ENCODE data around the gene SLC26A4.

The SLC26A4 gene

GRCh38 chr7:107697321-107698049, 36.9 kb downstream of the SLC26A4 start:
- DNase-seq: no peak

DNA sequence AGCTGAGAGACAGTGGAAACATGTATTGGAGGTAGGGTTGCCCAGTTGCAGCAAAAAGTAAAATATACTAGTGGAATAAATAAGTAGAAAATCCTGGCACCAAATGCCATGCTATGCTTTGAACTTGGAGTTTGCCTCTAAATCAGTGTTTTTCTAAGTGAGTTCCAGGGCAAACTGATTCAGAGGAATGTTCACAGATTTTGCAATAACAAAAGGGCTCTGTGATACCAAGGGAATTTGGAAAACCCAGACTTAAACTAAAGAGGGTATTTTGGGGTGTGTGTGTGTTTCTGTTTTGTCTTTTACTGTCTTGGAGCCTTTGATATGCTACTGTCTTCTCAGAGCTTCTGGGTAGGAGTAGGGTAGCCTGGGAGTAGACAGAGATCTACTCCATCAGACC, 39.9 kb downstream of the SLC26A4 start:
- no peak for DNase-seq

DNA sequence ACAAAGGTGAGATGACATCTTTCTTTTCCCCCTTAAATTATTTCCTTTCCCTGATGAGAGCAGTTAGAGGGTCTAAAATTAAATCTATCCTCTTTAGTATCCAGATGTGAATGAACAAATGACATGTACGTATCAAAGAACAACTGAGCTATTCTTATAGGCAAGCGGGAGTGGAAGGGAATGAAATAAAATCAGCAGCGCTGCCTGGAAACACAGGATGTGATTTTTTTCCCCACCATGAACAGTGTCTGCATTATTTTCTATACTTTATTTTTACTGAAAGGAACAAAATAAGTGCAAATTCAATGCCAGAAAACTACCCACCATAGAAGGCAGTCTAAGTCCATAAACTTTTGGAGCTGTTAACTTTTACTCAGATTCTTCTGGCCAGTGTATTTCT, 40.6 kb downstream of the SLC26A4 start:
- no peak for DNase-seq

GRCh38 chr7:107703219-107703618, 42.6 kb downstream of the SLC26A4 start:
- no peak for DNase-seq

- no peak for DNase-seq
Measured at GRCh38 chr7:107703872-107704271, 43.2 kb downstream of the SLC26A4 start.

- no peak for DNase-seq
Measured at GRCh38 chr7:107708956-107709355, 48.3 kb downstream of the SLC26A4 start.

DNA sequence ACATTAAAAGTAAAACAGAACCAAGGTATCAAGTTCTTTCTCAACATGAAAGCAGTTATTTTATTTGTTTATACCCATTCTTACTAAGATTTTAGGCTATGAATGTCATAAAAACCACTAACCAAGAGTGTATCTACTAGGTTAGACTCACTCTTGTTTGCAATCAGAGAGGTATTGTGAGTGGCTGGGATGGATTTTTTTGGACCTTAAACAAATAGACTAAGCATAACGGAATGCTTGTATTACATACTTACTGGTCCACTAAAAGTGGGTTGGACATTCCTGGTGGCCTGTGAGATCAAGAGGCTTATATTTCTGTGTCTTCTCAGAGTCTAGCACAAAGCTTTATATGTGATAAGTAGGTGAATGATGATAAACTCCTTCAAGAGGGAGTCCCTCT, 50.7 kb downstream of the SLC26A4 start:
- DNase-seq: no peak

- peak; percentile 13 for DNase-seq
Measured at GRCh38 chr7:107712025-107712424, 51.4 kb downstream of the SLC26A4 start.

DNA sequence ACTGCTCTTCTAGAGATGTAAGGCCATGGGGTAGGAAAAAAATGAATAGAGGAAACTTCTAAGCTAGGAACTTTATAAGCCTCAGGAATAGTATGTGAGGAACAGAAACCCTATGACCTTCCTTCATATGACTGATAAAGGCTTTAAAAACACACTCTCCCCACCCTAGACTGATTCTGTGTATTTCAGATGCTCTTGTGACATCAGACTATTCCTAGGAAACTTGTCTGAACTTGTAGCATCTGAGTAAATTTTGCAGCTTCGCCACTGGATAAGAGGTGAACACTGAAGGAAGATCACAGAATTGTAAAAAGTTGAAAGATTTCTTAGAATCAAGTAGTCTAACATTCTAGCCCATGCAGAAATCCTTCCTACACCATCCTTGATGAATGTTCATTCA, 52.3 kb downstream of the SLC26A4 start:
- DNase-seq: no peak

DNA sequence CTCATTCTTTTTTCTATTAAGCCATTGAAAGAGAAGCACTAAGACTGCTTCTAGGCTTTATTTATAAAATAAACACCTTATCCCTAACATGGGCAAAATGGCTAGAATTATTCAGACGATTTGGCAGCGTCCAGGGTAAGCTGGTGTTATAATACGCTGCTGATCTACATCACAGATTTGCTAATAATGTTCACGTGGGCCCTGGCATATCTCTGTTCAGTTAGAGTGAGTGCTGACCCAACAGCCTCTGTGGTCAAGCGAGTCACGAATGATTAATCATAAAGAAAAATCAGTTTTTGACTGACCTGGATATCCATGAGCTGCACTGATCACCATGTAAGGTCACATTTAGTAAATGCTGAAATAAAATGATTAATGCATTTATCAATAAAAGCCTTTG, 54.9 kb downstream of the SLC26A4 start:
- no peak for DNase-seq

DNA sequence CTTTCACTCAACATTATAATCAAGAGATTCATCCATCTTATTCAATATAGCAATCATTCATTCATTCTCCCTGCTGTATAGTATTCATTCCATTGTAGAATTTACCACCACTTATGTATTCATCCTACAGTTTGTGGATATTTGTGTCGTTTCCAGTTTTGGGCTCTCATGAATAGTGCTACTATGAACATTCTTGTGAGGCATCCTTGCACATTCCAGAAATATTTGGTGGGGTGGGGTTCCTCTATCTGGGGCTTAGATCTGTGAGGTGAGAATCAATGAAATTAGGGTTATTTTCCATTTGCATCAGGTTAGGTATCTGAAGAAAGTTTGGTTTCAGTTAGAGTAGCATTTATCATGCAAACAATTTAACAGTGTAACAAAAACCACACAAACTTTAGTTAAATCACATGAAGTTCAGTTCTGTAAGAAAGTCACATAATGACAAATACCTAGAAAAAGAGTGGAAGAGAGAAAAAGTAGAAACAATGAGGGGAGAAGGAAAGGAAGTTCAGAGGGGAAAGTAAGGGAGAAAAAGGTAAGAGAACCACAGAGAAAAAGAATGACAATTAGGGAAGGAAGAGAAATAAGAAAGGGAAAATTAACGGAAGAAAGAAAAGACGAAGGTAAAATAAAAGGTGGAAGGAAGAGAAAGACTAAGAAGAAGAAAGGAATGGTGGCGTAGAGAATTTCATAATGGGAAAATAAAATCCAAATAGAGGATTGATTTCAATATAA, 58.0 kb downstream of the SLC26A4 start:
- no peak for DNase-seq

- DNase-seq: no peak
Measured at GRCh38 chr7:107721286-107721685, 60.7 kb downstream of the SLC26A4 start.

- no peak for DNase-seq
Measured at GRCh38 chr7:107723255-107723654, 62.6 kb downstream of the SLC26A4 start.

- peak; percentile 4 for DNase-seq
Measured at GRCh38 chr7:107725138-107725740, 64.6 kb downstream of the SLC26A4 start.

DNA sequence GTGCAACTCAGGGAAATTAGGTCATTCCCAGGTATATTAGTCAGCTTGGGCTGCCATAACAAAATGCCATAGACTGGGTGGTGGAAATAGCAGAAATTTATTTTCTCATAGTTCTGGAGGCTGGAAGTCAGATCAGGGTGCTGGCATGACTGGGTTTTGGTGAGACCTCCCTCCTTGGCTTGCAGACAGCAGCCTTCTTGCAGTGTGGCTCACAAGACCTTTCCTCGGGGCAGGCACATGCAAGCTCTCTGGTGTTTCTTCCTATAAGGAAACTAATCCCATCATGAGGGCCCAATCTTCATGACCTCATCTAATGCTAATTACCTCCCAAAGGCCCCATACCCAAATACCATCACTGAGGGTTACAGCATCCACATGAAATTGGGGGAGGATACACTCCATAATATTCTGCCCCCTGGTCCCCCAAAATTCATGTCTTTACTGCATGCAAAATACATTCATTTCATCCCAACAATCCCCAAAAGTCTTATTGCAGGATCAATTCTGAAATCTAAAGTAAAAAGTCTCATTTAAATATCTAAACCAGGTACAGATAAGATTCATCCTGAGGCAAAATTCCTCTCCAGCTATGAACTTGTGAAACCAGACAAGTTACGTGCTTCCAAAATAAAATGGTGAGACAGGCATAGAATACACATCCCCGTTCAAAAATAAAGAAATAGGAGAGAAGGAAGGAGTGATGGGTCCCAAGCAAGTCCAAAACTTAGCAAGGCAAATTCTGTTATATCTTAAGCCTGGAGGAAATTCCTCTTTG, 65.9 kb downstream of the SLC26A4 start:
- no peak for DNase-seq

DNA sequence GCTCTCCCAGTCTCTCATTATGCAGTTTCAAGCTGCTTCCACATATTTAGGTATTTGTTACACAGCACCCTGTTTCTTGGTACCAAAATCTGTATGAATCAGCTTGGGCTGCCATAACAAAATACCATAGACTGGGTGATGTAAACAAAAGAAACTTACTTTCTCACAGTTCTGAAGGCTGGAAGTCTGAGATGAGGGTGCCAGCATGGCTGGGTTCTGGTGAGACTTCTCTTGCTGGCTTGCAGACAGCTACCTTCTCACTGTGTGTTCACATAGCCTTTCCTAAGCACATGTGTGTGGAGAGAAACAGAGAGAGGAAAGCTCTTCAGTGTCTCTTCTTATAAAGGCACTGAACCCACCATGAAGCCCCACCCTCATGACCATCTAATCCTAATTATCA, 67.6 kb downstream of the SLC26A4 start:
- no peak for DNase-seq

GRCh38 chr7:107742678-107743566, 82.3 kb downstream of the SLC26A4 start:
- no peak for DNase-seq

- DNase-seq: peak; percentile 90
Measured at GRCh38 chr7:107743567-107744344, 83.1 kb downstream of the SLC26A4 start, which contains the start of gene CBLL1. CBLL1 (plus strand) TSS chr7:107744142; CDS start chr7:107744164, 22 bp downstream.

DNA sequence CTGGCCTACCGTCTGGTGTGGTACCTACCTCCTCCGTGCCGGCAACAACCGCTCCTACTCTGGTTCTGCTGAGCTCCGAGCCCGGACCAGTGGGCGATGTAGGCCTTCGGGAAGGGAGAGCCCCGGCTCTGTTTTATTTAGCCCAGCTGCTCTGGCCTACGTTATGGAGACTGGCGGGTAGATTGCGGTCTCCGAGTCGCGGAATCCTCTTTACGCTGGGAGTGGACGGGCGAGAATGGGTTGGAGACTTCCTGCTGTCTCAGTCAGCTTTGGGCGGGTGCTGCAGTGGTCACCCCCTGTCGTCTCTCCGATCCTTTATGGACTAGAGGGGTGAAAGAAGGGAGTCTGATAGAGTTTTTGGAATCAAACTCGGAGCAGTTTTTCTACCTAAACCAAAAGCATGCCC, 83.7 kb downstream of the SLC26A4 start:
- no peak for DNase-seq

DNA sequence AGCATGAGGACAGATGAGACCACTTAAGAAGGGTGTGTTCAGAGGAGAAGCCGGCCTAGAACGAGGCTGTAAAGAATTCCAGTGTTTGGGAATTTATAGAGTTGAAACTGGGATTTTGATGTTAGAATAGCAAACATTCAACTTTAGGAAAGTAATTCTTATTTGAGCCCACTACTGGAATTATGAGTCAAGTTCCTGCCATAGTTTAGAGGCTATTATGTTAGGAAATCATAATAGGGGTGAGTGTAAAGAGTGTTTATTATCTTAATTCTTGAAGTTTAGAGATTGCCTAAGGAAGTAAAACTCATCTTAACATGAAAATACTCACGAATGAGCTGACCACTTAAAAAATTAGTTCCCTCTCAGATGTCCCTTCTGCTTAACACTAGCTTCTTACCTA, 85.4 kb downstream of the SLC26A4 start:
- no peak for DNase-seq

- DNase-seq: no peak
Measured at GRCh38 chr7:107751113-107751512, 90.5 kb downstream of the SLC26A4 start.
